H54 (cell line): ENCODE data around the gene BTG2.
"Not testable (repeated sequence)": the region's sequence is repeated elsewhere in the genome, so short reads cannot be mapped to it uniquely, and the experiment has no call there.

Experiments used
- DNase-seq: peaks from one replicate; pipeline ENCODE4 v3.0.0; 2011; ENCODE audit warnings: low spot score, mixed read lengths; ENCODE audit not compliant: insufficient read length
- FAIRE-seq: peaks from 3 replicates; lab custom pipeline; 2011; peaks lifted over from hg19 to GRCh38; lab: Jason Lieb, UNC
- POLR2A ChIP-seq: IDR thresholded peaks from 2 replicates; pipeline ENCODE4 v1.6.1; 2011; ENCODE audit warnings: low read depth, mild to moderate bottlenecking, low read length

BTG2 gene

DNA sequence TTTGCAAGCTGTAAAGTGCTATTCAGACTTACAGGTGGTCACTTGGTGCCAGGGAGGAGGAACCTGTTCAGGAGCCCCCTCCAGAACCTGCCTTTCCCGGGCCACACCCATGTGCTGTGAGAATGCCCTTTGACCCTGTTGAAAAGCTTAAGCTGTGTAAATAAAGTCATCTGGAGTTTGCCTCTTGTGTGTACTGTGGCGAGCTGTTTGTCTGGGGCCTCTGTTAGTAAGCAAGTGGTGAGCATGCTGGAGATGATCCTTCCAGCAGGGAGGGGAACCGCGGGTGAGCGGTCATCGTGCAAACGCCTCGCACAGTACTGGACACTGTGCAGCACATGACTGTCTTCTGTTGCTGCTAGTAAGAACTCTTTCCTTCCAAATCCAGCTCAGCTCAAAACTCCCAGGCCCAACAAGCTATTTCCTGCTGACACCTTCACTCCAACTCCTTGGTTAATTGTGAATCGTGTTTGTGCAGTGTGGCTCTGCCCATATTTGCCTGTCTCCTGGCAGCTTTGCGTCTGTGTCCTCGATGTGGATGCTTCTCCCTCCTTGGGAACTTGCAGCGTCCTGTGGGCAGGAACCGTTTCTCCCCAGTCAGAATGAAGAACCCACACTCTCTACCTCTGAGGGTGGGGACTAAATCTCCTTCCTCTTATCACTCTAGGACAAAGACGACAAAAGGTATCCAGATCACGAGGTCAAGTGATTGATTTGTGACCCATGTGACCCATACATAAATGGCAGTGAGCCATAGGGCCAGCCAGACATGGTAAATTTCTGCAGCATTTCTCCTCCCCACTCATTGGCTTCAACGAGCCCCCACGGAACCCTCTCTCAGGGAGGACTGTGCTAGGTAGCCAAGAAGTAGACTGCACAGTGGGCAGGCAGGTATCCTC lies 13.9 kb upstream of the BTG2 start:
- TF ChIP-seq POLR2A = no peak
- DNase-seq (no peak), FAIRE-seq (no peak)

DNA sequence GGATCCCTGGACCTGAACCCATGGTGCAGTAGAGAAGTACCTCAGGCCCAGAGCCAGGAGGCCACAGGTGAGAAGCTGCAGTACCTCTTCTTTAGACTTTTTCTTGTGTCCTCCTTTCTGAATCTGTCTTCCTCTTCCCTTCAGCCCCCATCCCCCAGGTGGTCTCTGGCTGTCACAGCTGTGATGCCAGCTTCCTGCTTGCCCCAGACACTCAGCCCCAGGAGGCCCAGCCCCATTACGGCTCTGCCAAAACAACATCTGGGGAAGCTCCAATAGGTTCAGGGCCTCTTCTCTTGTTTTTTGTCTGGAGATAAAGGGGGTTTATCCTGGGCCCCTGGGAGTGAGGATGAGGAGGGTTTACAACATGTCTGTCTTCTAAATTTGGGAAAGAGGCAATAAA lies 9.5 kb upstream of the BTG2 start:
- FAIRE-seq = no peak
- no peak for TF ChIP-seq POLR2A
- no peak for DNase-seq

DNA sequence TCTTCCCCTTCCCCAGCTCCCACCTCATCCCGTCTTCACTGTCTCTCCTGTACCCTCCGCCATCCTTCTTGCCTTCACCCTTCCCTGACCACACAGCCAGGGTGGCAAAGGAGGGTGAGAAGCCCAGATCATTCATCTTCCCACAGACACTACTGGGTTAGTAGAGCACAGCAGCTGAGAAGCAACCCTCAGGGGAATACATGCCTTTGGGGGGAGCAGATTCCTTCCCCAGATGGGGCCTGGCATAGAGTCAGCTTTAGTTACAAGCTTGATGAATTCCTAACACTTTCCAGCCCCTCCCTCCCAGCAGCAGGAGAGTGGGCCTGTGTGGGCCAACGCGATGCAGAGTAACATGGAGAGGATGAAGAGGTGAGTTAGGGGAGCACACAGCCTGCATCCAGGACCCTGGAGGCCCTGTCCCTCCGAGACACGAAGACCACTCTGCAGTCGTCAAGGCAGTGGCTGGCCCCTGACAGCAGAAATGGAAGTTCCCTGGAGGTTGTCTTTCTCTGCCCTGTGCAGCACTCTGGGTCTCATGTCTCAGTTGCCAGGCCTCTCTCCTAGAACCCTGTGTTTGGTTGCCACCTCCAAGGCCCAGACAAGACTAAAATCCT lies 8.8 kb upstream of the BTG2 start:
- DNase-seq (no peak), FAIRE-seq (no peak)
- no peak for TF ChIP-seq POLR2A

DNA sequence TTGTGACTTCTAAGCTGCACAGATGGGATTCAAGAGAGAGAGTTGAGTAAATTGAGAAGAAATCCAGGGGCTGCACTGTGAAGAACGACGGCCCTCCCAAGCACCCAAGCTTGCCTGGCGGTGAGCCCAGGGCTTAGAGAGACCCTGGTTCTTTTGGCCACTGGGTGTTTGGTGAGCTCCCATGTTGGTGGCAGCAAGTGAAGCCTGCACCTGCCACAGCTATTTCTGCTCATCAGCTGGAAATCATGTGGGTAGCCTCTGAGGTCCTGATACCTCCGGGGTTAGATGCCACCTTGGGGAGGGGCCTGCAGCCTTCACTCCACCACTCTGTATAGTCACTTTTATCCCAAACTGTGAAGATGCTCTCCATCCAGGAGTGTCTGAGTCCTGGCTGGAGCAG lies 6.2 kb upstream of the BTG2 start:
- TF ChIP-seq POLR2A = no peak
- no peak for FAIRE-seq

DNA sequence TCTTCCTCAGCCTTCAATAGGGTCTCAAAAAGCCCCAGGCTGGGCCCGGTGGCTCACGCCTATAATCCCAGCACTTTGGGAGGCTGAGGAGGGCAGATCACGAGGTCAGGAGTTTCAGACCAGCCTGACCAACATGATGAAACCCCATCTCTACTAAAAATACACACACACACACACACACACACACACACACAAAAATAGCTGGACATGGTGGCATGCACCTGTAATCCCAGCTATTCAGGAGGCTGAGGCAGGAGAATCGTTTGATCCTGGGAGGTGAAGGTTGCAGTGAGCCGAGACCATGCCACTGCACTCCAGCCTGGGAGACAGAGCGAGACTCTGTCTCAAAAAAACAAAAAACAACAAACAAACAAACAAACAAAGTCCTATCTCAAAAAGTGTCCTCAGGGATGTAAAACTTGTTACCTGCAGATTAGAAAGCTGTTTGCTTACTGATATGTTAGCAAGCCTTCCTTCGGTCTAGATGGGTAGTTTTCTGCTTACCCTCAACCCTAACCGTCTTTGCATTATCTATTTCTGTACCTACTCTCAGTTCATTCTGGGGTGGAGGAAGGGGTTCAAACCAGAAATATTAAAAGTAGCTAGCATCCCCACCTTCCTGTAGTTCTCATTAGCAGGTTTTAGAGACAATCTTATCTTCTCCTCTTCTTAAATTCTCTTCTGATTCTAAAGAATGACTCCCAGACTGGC lies 5.4 kb upstream of the BTG2 start:
- FAIRE-seq, DNase-seq: not testable (repeated sequence)

More for the DNA sequence above, 6.2 kb upstream of the BTG2 start:
- no peak for DNase-seq

DNA sequence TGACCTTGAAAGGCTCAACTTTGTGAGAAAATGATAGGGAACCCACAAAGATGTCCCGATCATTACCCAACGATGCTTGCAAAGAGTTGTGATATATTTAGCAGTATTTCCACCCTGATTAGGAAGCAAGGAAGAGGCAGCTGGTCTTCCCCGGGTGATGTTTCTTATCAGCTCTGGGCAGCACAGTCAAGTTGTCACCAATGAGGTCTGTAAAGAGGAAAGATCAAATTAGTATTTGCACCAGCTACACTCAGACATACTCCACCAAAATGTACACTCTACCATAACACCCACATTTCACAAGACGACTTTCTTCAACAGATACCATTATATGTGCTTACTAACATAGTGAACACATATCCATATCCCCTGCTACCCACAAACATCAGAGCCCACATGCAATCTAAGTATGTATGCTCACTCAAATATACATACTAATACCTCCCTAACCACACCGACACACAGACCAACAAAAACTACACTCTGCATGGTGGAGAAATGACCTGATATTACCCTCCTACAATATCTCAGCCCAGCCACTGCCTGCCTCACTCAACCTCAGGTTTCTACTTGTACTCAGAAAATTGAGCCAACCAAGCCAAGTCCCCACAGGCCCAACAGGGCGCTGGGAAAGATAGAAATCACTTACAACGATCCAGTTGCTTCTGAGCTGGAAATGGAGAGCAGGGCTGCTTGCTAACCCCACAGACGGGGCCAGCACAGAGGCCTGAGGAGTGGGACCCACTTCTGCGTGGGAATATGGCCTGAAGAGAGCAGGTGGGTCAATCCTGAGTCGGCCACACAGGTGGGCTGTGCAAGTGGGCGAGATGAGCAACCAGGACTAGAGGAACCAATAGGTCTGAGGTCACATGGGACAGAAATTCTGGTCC lies 4.6 kb upstream of the BTG2 start:
- DNase-seq (no peak), FAIRE-seq (no peak)
- no peak for TF ChIP-seq POLR2A

DNA sequence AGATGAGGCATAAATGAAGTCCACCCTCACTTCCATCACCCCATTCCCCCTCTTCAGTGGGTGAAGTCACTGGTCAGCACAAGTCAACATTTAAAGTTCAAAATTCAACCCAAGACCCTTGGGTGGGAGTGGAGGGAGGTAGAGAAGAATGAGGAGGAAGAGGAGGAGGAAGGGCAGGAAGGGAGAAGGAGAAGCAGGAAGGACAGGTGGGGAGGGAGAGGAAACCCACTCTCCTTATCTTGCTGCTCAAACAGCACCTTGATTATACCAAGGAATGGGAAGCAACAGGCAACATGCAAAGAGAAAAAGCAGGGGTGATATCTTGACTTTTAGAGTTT lies 4.0 kb upstream of the BTG2 start:
- FAIRE-seq = no peak
- no peak for TF ChIP-seq POLR2A
- no peak for DNase-seq

DNA sequence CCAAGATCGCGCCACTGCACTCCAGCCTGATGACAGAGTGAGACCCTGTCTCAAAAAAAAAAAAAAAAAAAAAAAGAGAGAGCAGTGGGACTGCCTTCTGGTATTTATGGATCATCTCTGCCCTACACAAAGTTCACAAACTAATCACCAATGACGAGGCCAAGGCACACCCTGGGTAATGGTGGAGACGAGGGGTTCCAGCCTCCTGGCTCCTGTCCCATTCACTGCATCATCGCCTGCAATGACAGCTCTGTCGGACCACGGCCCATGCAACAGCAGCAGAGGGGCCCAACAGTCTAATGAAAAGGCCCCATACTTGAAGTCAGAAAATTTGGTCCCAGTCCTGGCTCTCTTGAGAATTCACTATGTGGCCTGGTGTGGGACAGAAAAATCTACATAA lies 2.9 kb upstream of the BTG2 start:
- FAIRE-seq (no peak), DNase-seq (no peak)
- no peak for TF ChIP-seq POLR2A

DNA sequence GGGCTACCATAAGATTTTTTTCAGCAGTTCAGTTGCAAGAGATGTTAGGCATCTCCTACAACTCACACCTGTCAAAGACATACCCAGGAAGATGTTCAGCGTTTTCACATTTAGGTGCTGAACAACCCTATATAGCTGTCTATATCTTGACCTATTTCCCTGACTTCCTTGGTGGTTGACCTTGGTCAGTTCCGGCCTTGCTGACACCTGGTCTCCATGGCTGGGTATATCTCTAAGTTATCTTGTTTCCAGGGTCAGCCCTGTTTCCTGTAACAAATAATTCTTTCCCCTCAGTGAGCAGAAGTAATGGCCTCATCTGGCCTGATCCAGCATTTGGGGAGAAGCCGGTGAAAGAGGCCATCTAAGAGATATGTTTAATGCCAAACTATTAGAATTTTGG lies 2.4 kb upstream of the BTG2 start:
- no peak for TF ChIP-seq POLR2A
- DNase-seq = no peak
- no peak for FAIRE-seq

DNA sequence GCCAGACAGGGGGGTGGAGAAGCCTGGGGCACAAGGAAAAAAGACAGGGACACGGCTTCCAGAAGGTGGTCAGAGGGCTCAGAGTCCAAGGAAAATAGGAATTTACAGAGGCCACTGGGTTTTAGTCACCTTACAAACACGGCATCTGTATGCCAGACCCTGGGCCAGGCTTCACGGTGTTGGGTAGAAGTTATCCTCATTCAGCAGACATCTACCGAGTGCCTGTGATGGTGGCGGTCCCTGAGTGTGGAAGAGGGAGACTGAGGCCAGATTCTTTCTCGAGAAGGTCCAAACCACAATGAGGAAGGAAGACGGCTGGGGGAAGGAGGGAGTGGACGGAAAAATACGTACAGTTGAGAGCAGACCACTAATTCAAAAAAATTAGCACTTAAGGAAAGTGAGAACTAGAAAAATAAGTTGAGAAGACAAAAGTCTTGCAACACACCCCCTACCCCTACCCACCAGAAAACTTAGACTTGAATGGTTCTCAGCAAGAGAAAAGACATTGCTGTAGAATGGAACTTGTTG lies 864 bp upstream of the BTG2 start:
- no peak for TF ChIP-seq POLR2A
- FAIRE-seq = no peak
- no peak for DNase-seq

DNA sequence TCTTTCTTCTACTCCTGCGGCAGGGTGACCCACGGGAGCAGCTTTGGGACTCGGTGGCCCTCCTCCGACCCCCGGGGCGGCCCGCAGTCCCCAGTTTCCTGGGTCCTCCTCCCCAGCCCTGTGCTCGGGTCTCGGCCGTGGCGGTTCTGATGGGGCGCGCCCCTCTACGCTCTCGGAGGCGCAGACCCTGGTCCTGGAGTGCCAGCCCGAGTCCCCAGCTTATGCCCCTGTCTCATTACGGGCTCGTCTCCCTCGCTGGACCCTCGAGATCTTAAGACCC lies 430 bp downstream of the BTG2 start:
- DNase-seq (no peak), FAIRE-seq (no peak)
- no peak for TF ChIP-seq POLR2A

DNA sequence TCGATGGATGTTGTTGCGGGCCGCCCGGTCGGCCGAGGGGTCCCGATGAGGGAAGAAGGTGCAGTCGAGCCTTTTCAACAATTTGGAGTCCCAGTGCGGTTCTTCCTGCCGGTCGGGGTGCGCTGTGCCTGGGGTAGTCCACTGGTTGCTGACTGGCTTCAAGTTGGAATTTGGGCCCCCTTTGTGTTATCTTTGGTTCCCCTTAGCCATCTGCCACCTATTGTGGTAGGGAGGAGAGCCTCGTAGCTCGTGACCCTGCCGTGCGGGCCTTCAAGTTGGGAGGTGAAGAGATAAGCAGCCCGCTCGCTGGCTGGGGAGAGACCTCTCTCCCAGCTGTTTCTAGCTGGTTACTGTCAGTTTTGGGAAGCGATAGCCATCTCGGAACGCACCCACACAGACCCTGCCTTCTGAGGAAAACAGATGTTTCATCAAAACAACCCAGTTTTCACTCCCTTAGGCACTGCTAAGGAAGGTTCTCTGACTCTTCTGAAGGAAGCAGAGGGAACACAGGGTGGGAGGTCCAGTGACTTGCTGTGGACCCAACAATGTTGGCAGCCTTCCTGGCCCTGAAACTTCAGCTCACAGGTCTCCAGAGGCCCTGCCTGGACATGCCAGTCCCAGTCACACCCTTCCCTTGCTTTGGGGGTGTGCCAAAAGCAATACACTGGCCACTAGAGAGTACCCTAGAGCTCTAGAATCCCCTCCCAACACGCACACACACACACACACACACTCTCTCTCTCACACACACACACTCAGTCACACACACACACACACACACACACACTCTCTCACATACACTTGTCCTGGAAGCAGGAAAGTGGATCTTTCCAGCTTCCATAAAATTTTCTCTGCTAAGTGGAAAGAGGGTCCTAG lies 1.0 kb downstream of the BTG2 start:
- DNase-seq (no peak), FAIRE-seq (no peak)
- TF ChIP-seq POLR2A = no peak
